ENCODE measurements around the gene SYTL3. TPM values are rescaled to one million over a fixed set of nuclear protein-coding genes. Genes with fewer than 3 reads are reported as not detected.

The SYTL3 gene
- total and polyA plus RNA-seq, 2 of the 8 experiments (the other 6 are each of a cell fraction or from before 2014, with no cell fraction given) = 0.27 to 0.99 TPM

DNA sequence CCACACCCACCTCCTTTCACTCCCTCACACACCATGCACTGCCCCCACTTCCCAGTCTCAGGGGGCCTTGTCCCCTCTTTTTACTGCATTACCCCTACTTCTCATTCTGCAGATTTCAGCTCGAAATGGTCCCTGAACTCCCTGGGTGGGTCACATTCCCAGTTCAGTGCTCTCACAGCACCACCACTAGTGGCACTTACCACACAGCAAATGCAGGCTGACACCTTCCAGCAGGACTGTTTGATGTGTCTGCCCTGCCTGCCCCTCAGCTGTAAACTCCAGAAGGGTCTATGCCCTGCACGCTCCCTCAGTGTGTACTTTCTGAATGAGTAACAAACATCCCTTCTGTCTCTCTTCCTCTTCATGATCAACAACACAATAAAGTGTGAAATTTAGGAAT lies 9.3 kb upstream of the SYTL3 start:
- no peak overlapping the region for H3K23ac ChIP-seq (ENCODE audit: insufficient read length)
- peak in 1 of 2 experiments; percentile 41 for DNase-seq (ENCODE audit: low read depth in 1 of 2, low spot score in 2 of 2)
- no peak overlapping the region for H3K56ac ChIP-seq (replicated peaks; ENCODE audit: insufficient read length, low read depth, low read length)
- no peak overlapping the region for H3K18ac ChIP-seq (ENCODE audit: extremely low read depth, low read length)
- H2BK12ac ChIP-seq (ENCODE audit: low read depth, low read length) = no peak overlapping the region
- H3K9me3 ChIP-seq (ENCODE audit: insufficient read depth in 2 of 2, low read depth in 1 of 2, low read length in 1 of 2) = no peaks in the 10 kb centered on the region
- no peak overlapping the region for H3K9ac ChIP-seq (replicated peaks in 1 of 4; ENCODE audit: extremely low read depth in 1 of 4, low read depth in 3 of 4, low read length in 3 of 4)
- H3K27ac ChIP-seq (ENCODE audit: low read depth, low read length) = no peak overlapping the region
- H3K23me2 ChIP-seq (ENCODE audit: low read depth, low read length) = peaks cover 3% of the 10 kb centered on the region
- no peak overlapping the region for H3K4me2 ChIP-seq (ENCODE audit: insufficient read depth in 1 of 2, low read depth in 2 of 2, low read length in 2 of 2)
- no peak overlapping the region for H2BK5ac ChIP-seq (ENCODE audit: low read depth, low read length)
- peaks cover 10% of the 10 kb centered on the region for H3K79me1 ChIP-seq (ENCODE audit: low read depth, low read length)
- no peak overlapping the region for H2AK5ac ChIP-seq (ENCODE audit: low read depth, low read length)
- H4K5ac ChIP-seq (ENCODE audit: insufficient read length, low read depth, low read length) = no peak overlapping the region
- H3K4me3 ChIP-seq (ENCODE audit: extremely low read depth in 1 of 4, insufficient read depth in 2 of 4, low read depth in 3 of 4, low read length in 4 of 4) = no peak overlapping the region
- H3K27me3 ChIP-seq (replicated peaks in 1 of 4; ENCODE audit: control insufficient read depth in 3 of 4, extremely low read depth in 1 of 4, insufficient read depth in 3 of 4, low read length in 3 of 4) = peaks cover 0 to 1% (median 0%) of the 10 kb centered on the region in 4 experiments; a peak in 2 of 7 replicates
- peaks cover 0 to 23% of the 10 kb centered on the region in 2 experiments; a peak in 2 of 4 replicates for H3K79me2 ChIP-seq (ENCODE audit: control insufficient read depth in 1 of 2, insufficient read depth in 2 of 2, low read length in 2 of 2)
- no peak overlapping the region for H2BK15ac ChIP-seq (ENCODE audit: low read length)
- no peak overlapping the region for H4K8ac ChIP-seq (ENCODE audit: extremely low read depth, insufficient read depth, low read length)
- no peak overlapping the region for H2BK20ac ChIP-seq (ENCODE audit: low read length)
- peaks cover 4 to 12% of the 10 kb centered on the region in 2 experiments for H4K20me1 ChIP-seq (replicated peaks in 1 of 2; ENCODE audit: control insufficient read depth in 1 of 2, insufficient read depth in 2 of 2, low read length in 2 of 2)
- no peak for FAIRE-seq
- ChIA-PET POLR2A (ENCODE audit: partially characterized antibody) (interaction anchor here (1.3 to 1.8 kb wide), 3 partner anchors 9 to 15 kb away, joined by 3 to 6 read pairs (median 4); no protein-coding TSS in a partner anchor), CTCF (ENCODE audit: partially characterized antibody) (interaction anchor here (1.1 to 1.8 kb wide), 4 partner anchors 10 to 122 kb away, joined by 3 to 5 read pairs (median 4); no protein-coding TSS in a partner anchor)
- peaks cover 0 to 7% (median 3%) of the 10 kb centered on the region in 4 experiments; a peak in 2 of 7 replicates for H3K4me1 ChIP-seq (replicated peaks in 1 of 4; ENCODE audit: control insufficient read depth in 3 of 4, insufficient read depth in 4 of 4, low read length in 3 of 4)
- H4K91ac ChIP-seq (replicated peaks; ENCODE audit: insufficient read length, low read length) = no peak overlapping the region
- 77% methylated on average over 2 of the region's 2 CpGs; no CpG with 5 or more reads in 1 of the 2 experiments for WGBS, 2 experiments (ENCODE audit: extremely low coverage in 1 of 2, insufficient coverage in 1 of 2, insufficient read length in 1 of 2, insufficient replicate concordance in 2 of 2, low coverage in 1 of 2, low lambda C conversion rate in 2 of 2, missing lambda C conversion rate in 1 of 2)
- no peak overlapping the region for H2AFZ ChIP-seq (ENCODE audit: low read length)
- H2BK120ac ChIP-seq (replicated peaks; ENCODE audit: low read depth, low read length) = no peak overlapping the region
- no peak overlapping the region for H3K14ac ChIP-seq (ENCODE audit: insufficient read length)
- H3K36me3 ChIP-seq (ENCODE audit: control insufficient read depth in 2 of 4, insufficient read depth in 4 of 4, low read length in 3 of 4) = peaks cover 0 to 15% (median 4%) of the 10 kb centered on the region in 4 experiments; a peak in 3 of 8 replicates
- H3K4ac ChIP-seq (replicated peaks; ENCODE audit: insufficient read length, low read depth, low read length) = no peak overlapping the region
- TF ChIP-seq MAFK (IDR thresholded peaks at IDR 0.05; ENCODE audit: low read depth, low read length) = no peak
- TF ChIP-seq RNF2 (IDR thresholded peaks at IDR 0.05; ENCODE audit: borderline replicate concordance, low read depth, low read length, missing control alignments, poor library complexity, severe bottlenecking) = no peak
- TF ChIP-seq CHD1 (IDR thresholded peaks at IDR 0.05; ENCODE audit: low read depth, low read length) = no peak
- TF ChIP-seq, protein P1, sequence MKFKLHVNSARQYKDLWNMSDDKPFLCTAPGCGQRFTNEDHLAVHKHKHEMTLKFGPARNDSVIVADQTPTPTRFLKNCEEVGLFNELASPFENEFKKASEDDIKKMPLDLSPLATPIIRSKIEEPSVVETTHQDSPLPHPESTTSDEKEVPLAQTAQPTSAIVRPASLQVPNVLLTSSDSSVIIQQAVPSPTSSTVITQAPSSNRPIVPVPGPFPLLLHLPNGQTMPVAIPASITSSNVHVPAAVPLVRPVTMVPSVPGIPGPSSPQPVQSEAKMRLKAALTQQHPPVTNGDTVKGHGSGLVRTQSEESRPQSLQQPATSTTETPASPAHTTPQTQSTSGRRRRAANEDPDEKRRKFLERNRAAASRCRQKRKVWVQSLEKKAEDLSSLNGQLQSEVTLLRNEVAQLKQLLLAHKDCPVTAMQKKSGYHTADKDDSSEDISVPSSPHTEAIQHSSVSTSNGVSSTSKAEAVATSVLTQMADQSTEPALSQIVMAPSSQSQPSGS (IDR thresholded peaks at IDR 0.05; ENCODE audit: low read length) = no peak
- TF ChIP-seq, protein P2, sequence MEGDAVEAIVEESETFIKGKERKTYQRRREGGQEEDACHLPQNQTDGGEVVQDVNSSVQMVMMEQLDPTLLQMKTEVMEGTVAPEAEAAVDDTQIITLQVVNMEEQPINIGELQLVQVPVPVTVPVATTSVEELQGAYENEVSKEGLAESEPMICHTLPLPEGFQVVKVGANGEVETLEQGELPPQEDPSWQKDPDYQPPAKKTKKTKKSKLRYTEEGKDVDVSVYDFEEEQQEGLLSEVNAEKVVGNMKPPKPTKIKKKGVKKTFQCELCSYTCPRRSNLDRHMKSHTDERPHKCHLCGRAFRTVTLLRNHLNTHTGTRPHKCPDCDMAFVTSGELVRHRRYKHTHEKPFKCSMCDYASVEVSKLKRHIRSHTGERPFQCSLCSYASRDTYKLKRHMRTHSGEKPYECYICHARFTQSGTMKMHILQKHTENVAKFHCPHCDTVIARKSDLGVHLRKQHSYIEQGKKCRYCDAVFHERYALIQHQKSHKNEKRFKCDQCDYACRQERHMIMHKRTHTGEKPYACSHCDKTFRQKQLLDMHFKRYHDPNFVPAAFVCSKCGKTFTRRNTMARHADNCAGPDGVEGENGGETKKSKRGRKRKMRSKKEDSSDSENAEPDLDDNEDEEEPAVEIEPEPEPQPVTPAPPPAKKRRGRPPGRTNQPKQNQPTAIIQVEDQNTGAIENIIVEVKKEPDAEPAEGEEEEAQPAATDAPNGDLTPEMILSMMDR (IDR thresholded peaks at IDR 0.05; ENCODE audit: control extremely low read depth in 1 of 3, insufficient read depth in 1 of 3, low read depth in 1 of 3, low read length in 3 of 3) = no peak
- TF ChIP-seq SIX5 (IDR thresholded peaks at IDR 0.05; ENCODE audit: low read depth, low read length) = no peak
- TF ChIP-seq SUZ12 (IDR thresholded peaks at IDR 0.05; ENCODE audit: low read length) = no peak
- TF ChIP-seq SP4 (IDR thresholded peaks at IDR 0.05; ENCODE audit: low read length) = no peak
- TF ChIP-seq TAF7 (optimal IDR thresholded peaks at IDR 0.05; ENCODE audit: borderline replicate concordance, low read depth, low read length) = no peak
